GF-D8 (cell line): ENCODE measurements around the gene NPR3.
"Not testable (repeated sequence)": the region's sequence is repeated elsewhere in the genome, so short reads cannot be mapped to it uniquely, and the experiment has no call there.

Experiments
- DNase-seq: peaks from one replicate; lab custom pipeline; 2025; lab: John Stamatoyannopoulos, UW

Gene NPR3

GRCh38 chr5:32767948-32768467 lies 56.9 kb downstream of the NPR3 start:
- DNase-seq, result no peak

GRCh38 chr5:32769711-32770110 lies 58.6 kb downstream of the NPR3 start:
- DNase-seq, result no peak

GRCh38 chr5:32770444-32770843 lies 59.3 kb downstream of the NPR3 start:
- DNase-seq, result no peak

GRCh38 chr5:32771037-32771436 lies 59.9 kb downstream of the NPR3 start:
- no peak for DNase-seq

GRCh38 chr5:32773944-32774343 lies 62.8 kb downstream of the NPR3 start:
- no peak for DNase-seq

GRCh38 chr5:32776200-32776599 lies 65.1 kb downstream of the NPR3 start:
- no peak for DNase-seq

GRCh38 chr5:32777222-32777621 lies 66.1 kb downstream of the NPR3 start:
- no peak for DNase-seq

GRCh38 chr5:32777733-32778132 lies 66.6 kb downstream of the NPR3 start:
- DNase-seq, result no peak

- no peak for DNase-seq
These were observed 67.3 kb downstream of the NPR3 start for GRCh38 chr5:32778403-32778802.

GRCh38 chr5:32779754-32780415 lies 68.8 kb downstream of the NPR3 start:
- DNase-seq, result no peak

- no peak for DNase-seq
These were observed 69.4 kb downstream of the NPR3 start for GRCh38 chr5:32780508-32780919.

GRCh38 chr5:32783661-32784060 lies 72.5 kb downstream of the NPR3 start:
- DNase-seq, result no peak

- DNase-seq, result no peak
These were observed 74.6 kb downstream of the NPR3 start for GRCh38 chr5:32785611-32786254.

GRCh38 chr5:32786311-32786710 lies 75.2 kb downstream of the NPR3 start:
- DNase-seq, result no peak

GRCh38 chr5:32790411-32790951 lies 79.4 kb downstream of the NPR3 start:
- DNase-seq, result no peak

GRCh38 chr5:32791536-32792243 lies 80.6 kb downstream of the NPR3 start:
- DNase-seq, result no peak

GRCh38 chr5:32794086-32794485 lies 83.0 kb downstream of the NPR3 start:
- DNase-seq, result no peak

GRCh38 chr5:32802764-32803163 lies 91.6 kb downstream of the NPR3 start:
- no peak for DNase-seq

GRCh38 chr5:32803656-32804055 lies 92.5 kb downstream of the NPR3 start:
- no peak for DNase-seq

GRCh38 chr5:32805462-32805861 lies 94.3 kb downstream of the NPR3 start:
- not testable (repeated sequence) for DNase-seq

- DNase-seq, result no peak
These were observed 95.0 kb downstream of the NPR3 start for GRCh38 chr5:32805971-32806638.

- no peak for DNase-seq
These were observed 97.7 kb downstream of the NPR3 start for GRCh38 chr5:32808783-32809182.
